Subcutaneous abdominal adipose tissue (tissue), 5 donors: ENCODE results near the gene PDZRN3.

Experiments
- H3K27ac ChIP-seq: one replicate; pipeline ENCODE4 v1.7.0; 2013; ENCODE audit warnings: low read depth, mild to moderate bottlenecking, inconsistent platforms, low read length, moderate library complexity
- H3K27me3 ChIP-seq, 5 donors: one replicate each; pipeline ENCODE4 v1.7.0; 2013; ENCODE audit warnings: low read length in 5 of 5, inconsistent platforms in 1 of 5; ENCODE audit not compliant: control insufficient read depth in 5 of 5, insufficient read depth in 4 of 5
- H3K36me3 ChIP-seq, 5 donors: one replicate each; pipeline ENCODE4 v1.7.0; 2013; ENCODE audit warnings: low read length in 5 of 5; ENCODE audit not compliant: control insufficient read depth in 5 of 5, insufficient read depth in 5 of 5
- H3K4me1 ChIP-seq, 5 donors: one replicate each; pipeline ENCODE4 v1.7.0; 2013; ENCODE audit warnings: low read length in 5 of 5, mild to moderate bottlenecking in 3 of 5, moderate library complexity in 1 of 5; ENCODE audit not compliant: control insufficient read depth in 5 of 5, insufficient read depth in 5 of 5
- H3K4me3 ChIP-seq, 5 donors: one replicate each; pipeline ENCODE4 v1.7.0; 2013; ENCODE audit warnings: low read length in 5 of 5, low read depth in 1 of 5
- H3K9ac ChIP-seq, 5 donors: one replicate each; pipeline ENCODE4 v1.7.0; 2013; ENCODE audit warnings: low read length in 5 of 5, mild to moderate bottlenecking in 4 of 5, moderate library complexity in 3 of 5
- H3K9me3 ChIP-seq, 5 donors: one replicate each; pipeline ENCODE4 v1.7.0; 2013; ENCODE audit warnings: low read length in 5 of 5; ENCODE audit not compliant: control insufficient read depth in 5 of 5
- donor health status: healthy.
- donor health status: healthy.
- donor health status: healthy.
- donor health status: healthy.
- donor health status: healthy.

PDZRN3 gene

GRCh38 chr3:73536952-73537351 lies 87.8 kb downstream of the PDZRN3 start:
- no peak overlapping the region for H3K4me3 ChIP-seq
- H3K9me3 ChIP-seq = no peaks in the 10 kb centered on the region
- H3K27ac ChIP-seq = no peak overlapping the region
- no peak overlapping the region for H3K9ac ChIP-seq
- no peaks in the 10 kb centered on the region for H3K36me3 ChIP-seq
- peaks cover 0 to 6% (median 3%) of the 10 kb centered on the region in 5 donors for H3K4me1 ChIP-seq
- H3K27me3 ChIP-seq = no peaks in the 10 kb centered on the region

GRCh38 chr3:73536336-73536895 lies 88.3 kb downstream of the PDZRN3 start:
- Histone ChIP-seq H3K36me3 (no peaks in the 10 kb centered on the region), H3K9ac (no peak overlapping the region), H3K4me1 (peaks cover 0 to 6% (median 3%) of the 10 kb centered on the region in 5 donors), H3K27me3 (no peaks in the 10 kb centered on the region), H3K4me3 (no peak overlapping the region), H3K9me3 (no peaks in the 10 kb centered on the region), H3K27ac (no peak overlapping the region)

GRCh38 chr3:73535931-73536330 lies 88.8 kb downstream of the PDZRN3 start:
- peak overlapping the region; percentile 5 for H3K27ac ChIP-seq
- H3K9ac ChIP-seq = no peak overlapping the region
- H3K27me3 ChIP-seq = no peaks in the 10 kb centered on the region
- no peaks in the 10 kb centered on the region for H3K9me3 ChIP-seq
- peaks cover 0 to 6% (median 3%) of the 10 kb centered on the region in 5 donors for H3K4me1 ChIP-seq
- no peak overlapping the region for H3K4me3 ChIP-seq
- H3K36me3 ChIP-seq = no peaks in the 10 kb centered on the region

- Histone ChIP-seq H3K4me3 (no peak overlapping the region), H3K36me3 (no peaks in the 10 kb centered on the region), H3K4me1 (peaks cover 0 to 7% (median 3%) of the 10 kb centered on the region in 5 donors), H3K27me3 (no peaks in the 10 kb centered on the region), H3K27ac (peak overlapping the region; percentile 5), H3K9me3 (no peaks in the 10 kb centered on the region), H3K9ac (no peak overlapping the region)
Observed at GRCh38 chr3:73535137-73535536, 89.6 kb downstream of the PDZRN3 start.

GRCh38 chr3:73530022-73530396 lies 94.7 kb downstream of the PDZRN3 start:
- no peak overlapping the region for H3K27ac ChIP-seq
- H3K36me3 ChIP-seq = peaks cover 0 to 3% (median 0%) of the 10 kb centered on the region in 5 donors
- no peaks in the 10 kb centered on the region for H3K9me3 ChIP-seq
- H3K4me1 ChIP-seq = peaks cover 0 to 10% (median 0%) of the 10 kb centered on the region in 5 donors
- H3K4me3 ChIP-seq = no peak overlapping the region
- no peak overlapping the region for H3K9ac ChIP-seq
- H3K27me3 ChIP-seq = no peaks in the 10 kb centered on the region

GRCh38 chr3:73529308-73530021 lies 95.3 kb downstream of the PDZRN3 start:
- Histone ChIP-seq H3K9ac (no peak overlapping the region), H3K4me1 (peaks cover 0 to 10% (median 0%) of the 10 kb centered on the region in 5 donors), H3K4me3 (no peak overlapping the region), H3K9me3 (no peaks in the 10 kb centered on the region), H3K27me3 (no peaks in the 10 kb centered on the region), H3K27ac (no peak overlapping the region), H3K36me3 (peaks cover 0 to 3% (median 0%) of the 10 kb centered on the region in 5 donors)

- no peaks in the 10 kb centered on the region for H3K27me3 ChIP-seq
- no peak overlapping the region for H3K9ac ChIP-seq
- H3K9me3 ChIP-seq = peaks cover 0 to 4% (median 0%) of the 10 kb centered on the region in 5 donors
- no peak overlapping the region for H3K27ac ChIP-seq
- peaks cover 0 to 21% (median 8%) of the 10 kb centered on the region in 5 donors for H3K4me1 ChIP-seq
- H3K4me3 ChIP-seq = no peak overlapping the region
- peaks cover 0 to 3% (median 0%) of the 10 kb centered on the region in 5 donors for H3K36me3 ChIP-seq
Observed at GRCh38 chr3:73525591-73525990, 99.2 kb downstream of the PDZRN3 start.

- no peak overlapping the region for H3K27ac ChIP-seq
- peaks cover 0 to 4% (median 0%) of the 10 kb centered on the region in 5 donors for H3K9me3 ChIP-seq
- peaks cover 0 to 19% (median 15%) of the 10 kb centered on the region in 5 donors for H3K4me1 ChIP-seq
- H3K27me3 ChIP-seq = no peaks in the 10 kb centered on the region
- H3K36me3 ChIP-seq = peaks cover 0 to 3% (median 0%) of the 10 kb centered on the region in 5 donors
- no peak overlapping the region for H3K4me3 ChIP-seq
- no peak overlapping the region for H3K9ac ChIP-seq
Observed at GRCh38 chr3:73523661-73524060, 101.1 kb downstream of the PDZRN3 start.

- H3K27me3 ChIP-seq = no peaks in the 10 kb centered on the region
- peaks cover 0 to 3% (median 0%) of the 10 kb centered on the region in 5 donors for H3K36me3 ChIP-seq
- peaks cover 0 to 4% (median 0%) of the 10 kb centered on the region in 5 donors for H3K9me3 ChIP-seq
- H3K9ac ChIP-seq = no peak overlapping the region
- H3K4me1 ChIP-seq = peaks cover 0 to 22% (median 15%) of the 10 kb centered on the region in 5 donors
- H3K27ac ChIP-seq = no peak overlapping the region
- no peak overlapping the region for H3K4me3 ChIP-seq
Observed at GRCh38 chr3:73521734-73522336, 102.9 kb downstream of the PDZRN3 start.

- no peaks in the 10 kb centered on the region for H3K27me3 ChIP-seq
- no peak overlapping the region for H3K9ac ChIP-seq
- H3K9me3 ChIP-seq = peaks cover 0 to 4% (median 0%) of the 10 kb centered on the region in 5 donors
- peaks cover 0 to 3% (median 0%) of the 10 kb centered on the region in 5 donors for H3K36me3 ChIP-seq
- peak overlapping the region; percentile 54 for H3K27ac ChIP-seq
- H3K4me3 ChIP-seq = peak overlapping the region in 3 of 5 donors; percentile 16 to 54 (median 34)
- H3K4me1 ChIP-seq = peaks cover 0 to 25% (median 15%) of the 10 kb centered on the region in 5 donors
Observed at GRCh38 chr3:73520931-73521461, 103.7 kb downstream of the PDZRN3 start.
